ENCODE measurements around the gene FGD4. TPM values are rescaled to one million over a fixed set of nuclear protein-coding genes. Genes with fewer than 3 reads are reported as not detected.

The FGD4 gene
- total and polyA plus RNA-seq, 2 of the 4 experiments (the other 2 are of a cell fraction) = 2.1 to 8.8 TPM

DNA sequence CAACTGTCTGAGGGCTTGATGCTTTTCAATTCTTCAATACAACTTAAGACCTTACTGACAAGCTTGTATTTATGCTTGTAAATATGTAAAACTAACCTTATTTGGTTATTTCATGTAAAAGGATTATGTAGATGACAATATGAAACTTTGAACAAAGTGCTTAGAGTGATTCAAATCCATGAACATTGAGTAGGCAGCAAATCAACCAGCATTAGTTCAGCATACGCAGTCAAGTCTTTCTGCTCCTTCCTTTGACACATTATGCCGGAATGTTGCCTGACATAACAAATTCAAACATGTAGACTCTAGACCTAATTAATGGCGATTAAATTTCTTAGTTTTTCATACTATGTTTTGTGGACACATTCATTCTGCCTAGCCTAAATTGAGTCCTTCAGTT, 105.2 kb downstream of the FGD4 start:
- Histone ChIP-seq H3K56ac (ENCODE audit: extremely low read depth, insufficient read depth, low read length) (no peak overlapping the region), H3K23ac (ENCODE audit: low read depth, low read length) (no peak overlapping the region), H2BK5ac (ENCODE audit: low read depth, low read length, poor library complexity, severe bottlenecking) (no peak overlapping the region), H3K4ac (ENCODE audit: low read depth, low read length) (no peak overlapping the region), H3K9me3 (ENCODE audit: control insufficient read depth, insufficient read depth, low read length) (no peaks in the 10 kb centered on the region), H4K91ac (ENCODE audit: insufficient read depth, low read depth, low read length) (no peak overlapping the region), H3K79me1 (ENCODE audit: low read depth in 1 of 2, low read length in 2 of 2) (no peaks in the 10 kb centered on the region), H3K4me3 (ENCODE audit: insufficient read depth, low read depth, low read length) (no peak overlapping the region), H3K27me3 (ENCODE audit: control insufficient read depth, insufficient read depth, low read length) (peaks cover 3% of the 10 kb centered on the region; the same call in 1 of the 2 replicates), H4K5ac (ENCODE audit: low read depth, low read length) (no peak overlapping the region), H3K14ac (replicated peaks; ENCODE audit: low read depth, low read length) (0 out of 2 replicates have a peak overlapping the region, but pooled peaks have one; percentile 17), H3K36me3 (ENCODE audit: control insufficient read depth, insufficient read depth, low read length) (no peaks in the 10 kb centered on the region), H3K9me1 (ENCODE audit: insufficient read depth, low read length) (no peaks in the 10 kb centered on the region; the same call in 1 of the 2 replicates), H2BK20ac (ENCODE audit: low read depth, low read length) (no peak overlapping the region), H3K4me1 (ENCODE audit: control insufficient read depth, insufficient read depth, low read length) (peaks cover 6% of the 10 kb centered on the region; the same call in 1 of the 2 replicates), H2AK5ac (ENCODE audit: low read depth, low read length) (peak overlapping the region; percentile 53; the same call in 1 of the 2 replicates), H3K18ac (ENCODE audit: low read depth, low read length) (no peak overlapping the region), H2AFZ (replicated peaks; ENCODE audit: low read length, poor library complexity) (no peak overlapping the region), H2BK15ac (ENCODE audit: low read depth, low read length) (no peak overlapping the region), H3K4me2 (ENCODE audit: low read depth, low read length) (no peak overlapping the region), H2BK120ac (ENCODE audit: low read depth, low read length) (no peak overlapping the region), H4K20me1 (ENCODE audit: insufficient read depth, low read length) (no peaks in the 10 kb centered on the region), H4K8ac (ENCODE audit: low read depth in 2 of 2, low read length in 2 of 2) (no peak overlapping the region), H3K9ac (ENCODE audit: low read depth, low read length) (no peak overlapping the region), H3K27ac (ENCODE audit: insufficient read depth, low read length) (no peak overlapping the region), H2AK9ac (replicated peaks; ENCODE audit: low read depth, low read length, poor library complexity) (no peak overlapping the region)
- no TSS peak for BruUV-seq (replicated peaks)
- intact Hi-C loops (cut with micrococcal nuclease) (no loop called here), in situ Hi-C loops (cut with MboI; ENCODE audit: low sequenced_read_pairs) (no loop called here), dilution Hi-C loops (cut with HindIII; ENCODE audit: low sequenced_read_pairs, unreplicated experiment) (no loop called here)
- ChIA-PET CTCF (no interaction called here), POLR2A (ENCODE audit: unreplicated experiment) (no interaction called here)
- DNase-seq (peak; percentile 10), ATAC-seq (ENCODE audit: low read depth) (no peak)
- TF ChIP-seq MXI1 (IDR thresholded peaks at IDR 0.05; ENCODE audit: borderline replicate concordance, low read depth, low read length) (no peak), BHLHE40 (IDR thresholded peaks at IDR 0.05; ENCODE audit: low read depth, low read length) (no peak), CTCF (conservative IDR thresholded peaks at IDR 0.05; ENCODE audit: low read depth, low read length) (no peak), POLR2A (IDR thresholded peaks at IDR 0.05; ENCODE audit: low read depth, low read length) (no peak), CHD1 (IDR thresholded peaks at IDR 0.05; ENCODE audit: low read depth, low read length) (no peak), RFX5 (IDR thresholded peaks at IDR 0.05; ENCODE audit: low read depth, low read length) (no peak), MAFK (IDR thresholded peaks at IDR 0.05; ENCODE audit: low read depth, low read length) (no peak), CEBPB (IDR thresholded peaks at IDR 0.05; ENCODE audit: low read depth, low read length) (no peak), RCOR1 (IDR thresholded peaks at IDR 0.05; ENCODE audit: insufficient replicate concordance, low read length) (no peak), FOS (IDR thresholded peaks at IDR 0.05; ENCODE audit: low read depth, low read length) (no peak), NFE2L2 (IDR thresholded peaks at IDR 0.05; ENCODE audit: low read depth, low read length) (no peak), SMC3 (IDR thresholded peaks at IDR 0.05; ENCODE audit: low read depth, low read length) (no peak), MAZ (IDR thresholded peaks at IDR 0.05; ENCODE audit: borderline replicate concordance, low read depth, low read length) (no peak)
- TF ChIP-seq, protein P1, sequence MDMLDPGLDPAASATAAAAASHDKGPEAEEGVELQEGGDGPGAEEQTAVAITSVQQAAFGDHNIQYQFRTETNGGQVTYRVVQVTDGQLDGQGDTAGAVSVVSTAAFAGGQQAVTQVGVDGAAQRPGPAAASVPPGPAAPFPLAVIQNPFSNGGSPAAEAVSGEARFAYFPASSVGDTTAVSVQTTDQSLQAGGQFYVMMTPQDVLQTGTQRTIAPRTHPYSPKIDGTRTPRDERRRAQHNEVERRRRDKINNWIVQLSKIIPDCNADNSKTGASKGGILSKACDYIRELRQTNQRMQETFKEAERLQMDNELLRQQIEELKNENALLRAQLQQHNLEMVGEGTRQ (IDR thresholded peaks at IDR 0.05; ENCODE audit: low read depth, low read length) = no peak
- TF ChIP-seq, protein P2, sequence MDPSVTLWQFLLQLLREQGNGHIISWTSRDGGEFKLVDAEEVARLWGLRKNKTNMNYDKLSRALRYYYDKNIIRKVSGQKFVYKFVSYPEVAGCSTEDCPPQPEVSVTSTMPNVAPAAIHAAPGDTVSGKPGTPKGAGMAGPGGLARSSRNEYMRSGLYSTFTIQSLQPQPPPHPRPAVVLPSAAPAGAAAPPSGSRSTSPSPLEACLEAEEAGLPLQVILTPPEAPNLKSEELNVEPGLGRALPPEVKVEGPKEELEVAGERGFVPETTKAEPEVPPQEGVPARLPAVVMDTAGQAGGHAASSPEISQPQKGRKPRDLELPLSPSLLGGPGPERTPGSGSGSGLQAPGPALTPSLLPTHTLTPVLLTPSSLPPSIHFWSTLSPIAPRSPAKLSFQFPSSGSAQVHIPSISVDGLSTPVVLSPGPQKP (IDR thresholded peaks at IDR 0.05; ENCODE audit: borderline replicate concordance, low read depth, low read length) = no peak
- WGBS, 2 experiments (ENCODE audit: extremely low coverage in 2 of 2, insufficient read length in 1 of 2) = no CpG with 5 or more reads among the region's 3 CpGs

All from IMR-90 (cell line).